Stimulated activated CD8-positive, alpha-beta memory T cell treated with anti-CD3 and anti-CD28 coated beads, Interleukin-15, amount 100 ng/mL, for 48 hours (primary cell): ENCODE measurements around the gene EDRF1.

Source experiments
- DNase-seq, 2 donors: peaks; one replicate each; pipeline ENCODE4 v3.0.0-alpha.2; 2020; ENCODE audit warnings: low read depth in 2 of 2

The EDRF1 gene

GRCh38 chr10:125785791-125786190 is 66.3 kb downstream of the EDRF1 start:
- no peak for DNase-seq

- no peak for DNase-seq
Observed at GRCh38 chr10:125788156-125789034, 68.9 kb downstream of the EDRF1 start.

DNA sequence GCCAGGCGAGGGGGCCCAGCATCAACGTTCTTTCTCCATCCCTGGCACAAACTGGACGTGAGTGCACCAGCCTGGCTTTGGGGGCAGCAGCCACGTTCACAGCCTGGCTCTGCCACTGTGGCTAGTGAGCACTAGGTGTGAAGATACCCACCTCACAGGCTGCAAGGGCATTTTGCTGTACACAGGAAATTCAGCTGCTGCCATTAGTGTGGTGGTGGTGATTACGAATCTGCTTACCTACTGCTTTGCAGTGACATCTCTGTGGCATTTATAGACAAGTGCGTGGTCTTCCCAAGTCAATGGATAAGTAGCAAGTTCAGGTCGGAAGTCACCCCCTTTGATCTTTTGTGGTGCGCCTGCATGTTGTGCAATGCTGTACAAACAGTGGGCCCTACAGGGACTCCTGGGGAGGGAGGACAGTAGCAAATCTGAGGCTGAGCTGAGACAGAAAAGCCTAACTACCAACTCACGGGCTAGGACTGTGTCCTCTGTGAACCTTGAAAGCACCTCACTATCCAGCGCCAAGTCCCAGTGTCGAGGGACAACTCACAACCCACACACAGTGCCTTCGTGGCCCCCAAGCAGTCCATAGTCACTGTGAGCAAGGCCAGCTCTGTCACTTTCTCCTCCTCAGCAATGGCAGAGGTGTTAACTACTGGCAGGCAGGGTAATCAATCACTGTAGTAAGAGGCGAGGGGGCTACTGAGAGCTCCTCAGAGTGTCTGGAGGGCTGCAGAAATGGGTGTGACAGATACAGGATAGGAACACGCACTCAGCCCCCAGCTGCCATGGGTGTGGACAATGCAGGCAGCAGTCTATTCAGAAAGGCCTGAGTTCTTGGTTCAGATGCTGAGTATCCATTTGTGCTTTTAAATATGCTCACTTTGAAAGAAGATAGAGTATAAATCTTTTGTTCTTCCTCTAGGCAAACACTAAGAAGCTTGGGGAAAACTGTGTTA is 73.1 kb downstream of the EDRF1 start:
- DNase-seq, result no peak

- DNase-seq, result no peak
Observed at GRCh38 chr10:125795128-125795527, 75.6 kb downstream of the EDRF1 start.

DNA sequence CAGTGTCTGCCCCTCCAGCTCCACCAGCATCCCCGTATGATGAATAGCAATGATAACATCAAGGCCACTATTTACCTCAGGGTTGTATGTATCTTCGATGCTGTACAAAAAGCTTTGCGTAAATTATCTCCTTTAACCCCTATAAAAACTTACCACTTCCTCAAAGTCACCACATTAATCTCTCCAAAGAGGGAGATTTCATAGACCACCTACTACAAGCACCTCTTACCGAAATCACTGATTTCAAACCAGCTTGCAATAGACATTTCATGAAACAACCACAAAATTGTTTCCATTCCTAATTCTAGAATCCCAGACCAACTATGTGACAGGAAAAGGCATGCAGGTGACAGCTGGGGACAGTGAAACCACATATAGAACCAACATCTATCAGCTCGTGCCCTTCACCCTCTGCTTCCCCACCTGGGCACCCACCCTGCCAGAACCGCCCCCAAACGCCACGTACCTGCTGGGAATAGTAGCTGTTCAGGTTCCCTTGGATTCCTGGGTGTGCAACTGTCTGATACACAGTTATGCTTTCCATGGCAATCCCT is 76.2 kb downstream of the EDRF1 start:
- no peak for DNase-seq

- DNase-seq, result no peak
Observed at GRCh38 chr10:125797424-125797823, 77.9 kb downstream of the EDRF1 start.

DNA sequence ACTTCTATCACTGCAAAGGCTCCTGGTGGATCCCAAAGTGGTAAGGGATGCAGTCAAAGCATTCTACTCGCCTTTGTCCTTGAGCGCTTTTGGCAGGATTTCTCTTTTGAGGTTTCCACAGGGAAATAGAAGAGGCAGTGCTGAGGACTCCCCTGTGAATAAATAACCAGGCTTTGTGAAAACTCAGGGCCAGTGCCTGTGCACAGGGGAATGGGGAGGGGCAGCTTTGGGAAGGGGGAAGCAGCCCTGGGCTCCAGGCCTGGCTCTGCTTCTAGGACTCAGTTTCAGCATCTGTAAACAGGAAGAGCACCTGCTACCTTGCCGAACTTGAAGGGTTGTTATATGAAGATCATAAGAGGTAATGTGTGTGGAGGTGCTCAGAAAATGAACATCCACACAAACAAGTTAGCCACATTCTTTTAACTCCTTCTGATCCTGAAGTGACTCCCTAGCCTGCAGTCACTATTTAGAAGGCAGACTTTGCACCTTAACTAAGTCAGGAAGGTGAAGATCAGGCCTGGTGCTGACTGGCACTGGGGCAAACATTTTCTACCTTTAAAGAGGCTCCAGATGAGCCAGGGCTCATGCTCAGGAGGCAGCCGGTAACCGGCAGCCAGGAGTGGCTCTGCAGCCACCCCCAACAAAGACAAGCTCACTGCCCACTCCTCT is 78.6 kb downstream of the EDRF1 start:
- no peak for DNase-seq

GRCh38 chr10:125799451-125800182 is 80.1 kb downstream of the EDRF1 start:
- no peak for DNase-seq

DNA sequence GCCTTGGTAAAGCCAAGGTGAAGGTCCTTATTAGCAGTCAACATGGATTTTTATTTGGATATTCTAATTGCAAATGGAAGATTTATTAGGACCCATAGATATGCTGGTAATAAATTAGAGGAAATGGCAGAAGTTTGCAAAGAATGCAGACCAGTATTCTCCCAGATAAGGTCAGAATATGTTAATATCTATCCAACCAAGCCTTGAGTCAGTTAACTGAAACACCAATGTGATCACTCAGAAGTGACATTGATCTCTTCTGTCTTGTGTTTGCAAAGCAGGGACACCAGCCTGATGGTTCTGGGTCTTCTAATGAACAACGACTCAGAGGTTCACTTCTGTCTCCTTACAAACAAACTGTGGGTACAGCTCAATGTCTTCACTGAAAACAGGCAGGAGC is 82.1 kb downstream of the EDRF1 start:
- no peak for DNase-seq

- DNase-seq, result no peak
Observed at GRCh38 chr10:125802131-125802530, 82.6 kb downstream of the EDRF1 start.

DNA sequence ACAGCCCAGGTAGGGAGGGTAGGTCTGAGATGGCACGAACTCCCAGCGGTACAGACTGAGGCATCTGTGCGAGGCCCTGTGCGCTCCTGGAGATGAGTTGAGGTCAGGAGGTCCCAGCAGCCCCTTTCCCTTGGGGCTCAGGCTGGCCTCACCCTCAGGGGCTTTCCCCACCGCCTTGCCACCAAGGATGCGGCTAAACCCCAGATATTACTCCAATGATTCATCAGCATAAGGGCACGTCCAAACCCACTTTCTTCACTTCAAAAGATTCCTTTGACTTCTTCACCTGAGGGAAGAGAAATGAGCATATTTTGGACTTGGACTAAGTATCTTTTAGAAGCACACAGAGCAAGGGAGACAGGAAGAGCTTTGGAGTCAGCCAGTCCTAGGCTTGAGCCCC is 83.2 kb downstream of the EDRF1 start:
- DNase-seq, result no peak

GRCh38 chr10:125808047-125808446 is 88.5 kb downstream of the EDRF1 start:
- DNase-seq, result no peak

DNA sequence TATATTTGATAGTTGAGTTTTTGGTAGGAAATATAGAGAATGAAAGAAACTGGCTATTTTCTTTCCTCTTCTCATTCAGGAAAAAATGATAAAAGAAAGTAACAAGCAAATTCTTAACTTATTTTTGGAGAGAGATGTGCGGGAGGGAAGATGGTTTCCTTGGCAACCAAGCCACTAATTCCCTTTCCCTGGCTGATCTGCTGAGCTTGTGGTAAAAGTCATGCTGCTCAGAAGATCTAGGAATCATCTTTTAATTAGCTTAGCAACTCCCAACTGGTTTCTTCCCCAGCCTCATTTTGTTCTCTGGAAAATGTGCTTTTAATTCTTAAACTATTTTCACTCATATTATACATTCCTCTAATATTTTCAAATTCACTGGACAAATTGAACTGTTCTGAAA is 91.7 kb downstream of the EDRF1 start:
- no peak for DNase-seq

DNA sequence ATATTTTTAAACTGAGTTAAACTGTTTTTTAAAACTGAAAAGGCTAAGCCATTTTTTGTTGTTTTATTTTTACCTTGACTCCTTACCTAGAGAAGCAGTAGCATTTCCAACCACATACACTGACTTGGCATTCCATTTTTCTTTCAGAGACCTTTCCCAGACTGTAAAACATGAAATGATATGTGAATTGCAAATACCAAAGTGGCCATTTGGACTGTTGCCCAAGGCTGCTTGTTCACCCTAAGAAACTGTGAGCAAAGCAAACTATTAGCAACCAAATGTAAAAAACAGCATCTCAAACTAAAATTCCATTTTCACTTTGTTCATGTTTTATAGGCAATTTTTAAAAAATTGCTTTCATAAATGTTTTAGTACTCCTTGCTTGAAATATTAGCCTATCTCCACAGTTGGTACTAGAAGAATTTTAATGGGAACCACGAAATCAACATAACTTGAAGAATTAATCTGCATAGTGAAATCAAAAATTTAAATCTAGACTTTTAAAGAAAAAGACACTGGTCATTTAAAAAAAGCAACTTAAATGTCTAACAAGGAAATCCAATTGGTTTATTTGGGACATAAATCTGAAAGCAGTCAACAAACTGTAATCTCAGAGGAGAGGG is 92.7 kb downstream of the EDRF1 start:
- no peak for DNase-seq
